HCT116 (cell line): ENCODE measurements around the gene FRMD4A. TPM values are rescaled to one million over a fixed set of nuclear protein-coding genes. Genes with fewer than 3 reads are reported as not detected.

ENCODE experiments used
- ATAC-seq: fragments of 200-7000 bp; cut with Tn5 transposase; 2 replicates; pipeline ENCODE4 v1.9.1; 2020; ENCODE audit warnings: mild to moderate bottlenecking, moderate library complexity
- BruUV-seq: library from RNA; stranded (reverse); fragments of 400-500 nt; replicated peaks from 2 replicates; lab custom pipeline; 2021; lab: Mats Ljungman, UMichigan
- CTCF ChIA-PET: fragments of 300-600 bp; sonication (Branson Sonifier 250); formaldehyde crosslinking; loops from one replicate; lab custom pipeline; 2021; ENCODE audit warnings: antibody characterized with exemption; lab: Charles Lee
- POLR2A ChIA-PET: fragments of 300-600, 350-600 bp; sonication (Branson Sonifier 250); formaldehyde crosslinking; loops from one replicate; lab custom pipeline; 2021; ENCODE audit warnings: antibody characterized with exemption; lab: Charles Lee
- RAD21 ChIA-PET, 2 experiments: fragments of 300-600 bp; sonication (Branson Sonifier 250); formaldehyde crosslinking; loops; one replicate each; lab custom pipeline; 2023; ENCODE audit warnings: low total read pairs in 2 of 2; ENCODE audit not compliant: uncharacterized antibody in 2 of 2, unreplicated experiment in 2 of 2, low non-redundant PET in 1 of 2; lab: Charles Lee
- DNase-seq: peaks from one replicate; pipeline ENCODE4 v3.0.0-alpha.2; 2010; ENCODE audit warnings: low read depth, low spot score
- H2AFZ ChIP-seq: fragments of 200-600 bp; shearing (Covaris generic), sonication (generic); 2 replicates; pipeline ENCODE4 v1.6.1; 2017; ENCODE audit warnings: low read depth, mixed run types, mixed read lengths, antibody characterized with exemption, low read length; ENCODE audit not compliant: poor library complexity, severe bottlenecking
- H3K27ac ChIP-seq: 2 replicates; pipeline ENCODE4 v1.5.1; 2012; ENCODE audit warnings: low read depth, low read length
- H3K27me3 ChIP-seq: fragments of 200-600 bp; sonication (generic); 2 replicates; pipeline ENCODE4 v1.6.1; 2016; ENCODE audit warnings: mixed run types, low read length, mixed read lengths; ENCODE audit not compliant: insufficient read depth
- H3K36me3 ChIP-seq, 2 experiments: fragments of 200-500 bp in 1 of 2; fragments of 200-600 bp in 1 of 2; sonication (Bioruptor generic) in 1 of 2; sonication (generic) in 1 of 2; 2 replicates each; pipeline versions ENCODE4 v1.5.1 to v1.6.1; 2014 to 2016; ENCODE audit warnings: low read length in 2 of 2, inconsistent platforms in 1 of 2, mixed read lengths in 1 of 2, mixed run types in 1 of 2; ENCODE audit not compliant: insufficient read depth in 2 of 2, control insufficient read depth in 1 of 2
- H3K4me1 ChIP-seq, 2 experiments: fragments of 200-600 bp in 1 of 2; sonication (generic) in 1 of 2; 2 replicates each; pipeline versions ENCODE4 v1.5.1 to v1.6.1; 2012 to 2017; ENCODE audit warnings: low read length in 2 of 2, inconsistent platforms in 1 of 2, mild to moderate bottlenecking in 1 of 2, mixed read lengths in 1 of 2, mixed run types in 1 of 2, moderate library complexity in 1 of 2; ENCODE audit not compliant: insufficient read depth in 2 of 2, control insufficient read depth in 1 of 2
- H3K4me2 ChIP-seq: fragments of 200-600 bp; sonication (generic); 2 replicates; pipeline ENCODE4 v1.6.1; 2017; ENCODE audit warnings: mixed run types, low read length, mixed read lengths
- H3K4me3 ChIP-seq, 2 experiments: fragments of 200-600 bp in 1 of 2; sonication (generic) in 1 of 2; replicated peaks in 1 of 2; 2 replicates each; pipeline ENCODE4 v1.5.1; 2011 to 2016; ENCODE audit warnings: low read length in 2 of 2, control low read depth in 1 of 2, low read depth in 1 of 2, mild to moderate bottlenecking in 1 of 2, mixed read lengths in 1 of 2, mixed run types in 1 of 2
- H3K79me2 ChIP-seq: fragments of 200-600 bp; sonication (generic); 2 replicates; pipeline ENCODE4 v1.6.1; 2017; ENCODE audit warnings: mild to moderate bottlenecking, mixed run types, low read length, moderate library complexity, mixed read lengths; ENCODE audit not compliant: insufficient read depth
- H3K9ac ChIP-seq: fragments of 200-600 bp; sonication (generic); 2 replicates; pipeline ENCODE4 v1.6.1; 2016; ENCODE audit warnings: low read length, mixed read lengths
- H3K9me2 ChIP-seq: fragments of 200-600 bp; sonication (generic), shearing (Covaris generic); 2 replicates; pipeline ENCODE4 v1.6.1; 2017; ENCODE audit warnings: mixed run types, mild to moderate bottlenecking, moderate library complexity; ENCODE audit not compliant: insufficient read depth
- H3K9me3 ChIP-seq, 2 experiments: fragments of 200-500 bp in 1 of 2; fragments of 200-600 bp in 1 of 2; sonication (Bioruptor generic) in 1 of 2; sonication (generic) in 1 of 2; 2 replicates each; pipeline ENCODE4 v1.6.1; 2014 to 2017; ENCODE audit warnings: low read length in 2 of 2, mixed read lengths in 2 of 2, inconsistent platforms in 1 of 2, low read depth in 1 of 2, mild to moderate bottlenecking in 1 of 2, mixed run types in 1 of 2, moderate library complexity in 1 of 2; ENCODE audit not compliant: control insufficient read depth in 1 of 2, insufficient read depth in 1 of 2
- H4K20me1 ChIP-seq: fragments of 200-600 bp; sonication (generic), shearing (Covaris generic); 2 replicates; pipeline ENCODE4 v1.6.1; 2017; ENCODE audit warnings: mixed run types, mild to moderate bottlenecking, moderate library complexity; ENCODE audit not compliant: insufficient read depth
- CEBPB ChIP-seq: IDR thresholded peaks from 2 replicates; pipeline ENCODE4 v1.6.1; 2012; ENCODE audit warnings: low read depth
- RAD21 ChIP-seq: IDR thresholded peaks from 2 replicates; pipeline ENCODE4 v1.6.1; 2012; ENCODE audit warnings: low read depth, mild to moderate bottlenecking
- SIN3A ChIP-seq: IDR thresholded peaks from 2 replicates; pipeline ENCODE4 v1.6.1; 2012; ENCODE audit warnings: low read depth
- ZBTB33 ChIP-seq: IDR thresholded peaks from 2 replicates; pipeline ENCODE4 v1.6.1; 2011; ENCODE audit warnings: mild to moderate bottlenecking, low read length, moderate library complexity; ENCODE audit not compliant: insufficient replicate concordance; ENCODE audit errors: extremely low read depth
- intact Hi-C: fragments of 100-400 bp; cut with micrococcal nuclease; formaldehyde crosslinking; loops from 2 replicates; pipeline ENCODE4 v1.10.0; 2022
- total RNA-seq: library from RNA; stranded (reverse); gene quantifications from one replicate; pipeline ENCODE4 v1.2.1, GENCODE V29; 2021; ENCODE audit not compliant: unreplicated experiment
- TF ChIP-seq, protein P1 (sequence below), 3 experiments: fragments of 200-600 bp in 1 of 3; sonication (generic) in 1 of 3; IDR thresholded peaks in 2 of 3; conservative IDR thresholded peaks in 1 of 3; 2 replicates each; pipeline ENCODE4 v1.5.1; 2012 to 2017; ENCODE audit warnings: low read depth in 2 of 3, low read length in 2 of 3, antibody characterized with exemption in 1 of 3, borderline replicate concordance in 1 of 3, control low read depth in 1 of 3, mild to moderate bottlenecking in 1 of 3, mixed read lengths in 1 of 3, mixed run types in 1 of 3, moderate library complexity in 1 of 3; ENCODE audit not compliant: insufficient read depth in 1 of 3
- TF ChIP-seq, protein P2 (sequence below): IDR thresholded peaks from 2 replicates; pipeline ENCODE4 v1.6.1; 2012; ENCODE audit warnings: low read depth

Gene FRMD4A
- total RNA-seq, 1 experiment from 2014 or later = 0.20 TPM

GRCh38 chr10:14191407-14191806 lies 139.3 kb downstream of the FRMD4A start:
- H3K79me2 ChIP-seq = no peaks in the 10 kb centered on the region
- H3K9me2 ChIP-seq = no peaks in the 10 kb centered on the region
- no TSS peak for BruUV-seq
- no peaks in the 10 kb centered on the region for H3K9me3 ChIP-seq
- H3K36me3 ChIP-seq = no peaks in the 10 kb centered on the region
- H3K27me3 ChIP-seq = peaks cover 65% of the 10 kb centered on the region
- no peak overlapping the region for H2AFZ ChIP-seq
- RAD21 ChIA-PET = no interaction called here
- no peak overlapping the region for H3K4me2 ChIP-seq
- POLR2A ChIA-PET = no interaction called here
- H3K4me1 ChIP-seq = no peaks in the 10 kb centered on the region
- CTCF ChIA-PET = interaction anchor here (0.6 to 1.2 kb wide), 2 partner anchors 287 to 664 kb away, joined by 3 read pairs; no protein-coding TSS in a partner anchor
- TF ChIP-seq, protein P1, sequence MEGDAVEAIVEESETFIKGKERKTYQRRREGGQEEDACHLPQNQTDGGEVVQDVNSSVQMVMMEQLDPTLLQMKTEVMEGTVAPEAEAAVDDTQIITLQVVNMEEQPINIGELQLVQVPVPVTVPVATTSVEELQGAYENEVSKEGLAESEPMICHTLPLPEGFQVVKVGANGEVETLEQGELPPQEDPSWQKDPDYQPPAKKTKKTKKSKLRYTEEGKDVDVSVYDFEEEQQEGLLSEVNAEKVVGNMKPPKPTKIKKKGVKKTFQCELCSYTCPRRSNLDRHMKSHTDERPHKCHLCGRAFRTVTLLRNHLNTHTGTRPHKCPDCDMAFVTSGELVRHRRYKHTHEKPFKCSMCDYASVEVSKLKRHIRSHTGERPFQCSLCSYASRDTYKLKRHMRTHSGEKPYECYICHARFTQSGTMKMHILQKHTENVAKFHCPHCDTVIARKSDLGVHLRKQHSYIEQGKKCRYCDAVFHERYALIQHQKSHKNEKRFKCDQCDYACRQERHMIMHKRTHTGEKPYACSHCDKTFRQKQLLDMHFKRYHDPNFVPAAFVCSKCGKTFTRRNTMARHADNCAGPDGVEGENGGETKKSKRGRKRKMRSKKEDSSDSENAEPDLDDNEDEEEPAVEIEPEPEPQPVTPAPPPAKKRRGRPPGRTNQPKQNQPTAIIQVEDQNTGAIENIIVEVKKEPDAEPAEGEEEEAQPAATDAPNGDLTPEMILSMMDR (IDR thresholded peaks at IDR 0.05 in 2 of 3, conservative IDR thresholded peaks at IDR 0.05 in 1 of 3; ENCODE audit: borderline replicate concordance in 1 of 3, insufficient read depth in 1 of 3, low read depth in 2 of 3, low read length in 2 of 3) = no peak
- TF ChIP-seq CEBPB (no peak), ZBTB33 (no peak), RAD21 (no peak), SIN3A (no peak)
- TF ChIP-seq, protein P2, sequence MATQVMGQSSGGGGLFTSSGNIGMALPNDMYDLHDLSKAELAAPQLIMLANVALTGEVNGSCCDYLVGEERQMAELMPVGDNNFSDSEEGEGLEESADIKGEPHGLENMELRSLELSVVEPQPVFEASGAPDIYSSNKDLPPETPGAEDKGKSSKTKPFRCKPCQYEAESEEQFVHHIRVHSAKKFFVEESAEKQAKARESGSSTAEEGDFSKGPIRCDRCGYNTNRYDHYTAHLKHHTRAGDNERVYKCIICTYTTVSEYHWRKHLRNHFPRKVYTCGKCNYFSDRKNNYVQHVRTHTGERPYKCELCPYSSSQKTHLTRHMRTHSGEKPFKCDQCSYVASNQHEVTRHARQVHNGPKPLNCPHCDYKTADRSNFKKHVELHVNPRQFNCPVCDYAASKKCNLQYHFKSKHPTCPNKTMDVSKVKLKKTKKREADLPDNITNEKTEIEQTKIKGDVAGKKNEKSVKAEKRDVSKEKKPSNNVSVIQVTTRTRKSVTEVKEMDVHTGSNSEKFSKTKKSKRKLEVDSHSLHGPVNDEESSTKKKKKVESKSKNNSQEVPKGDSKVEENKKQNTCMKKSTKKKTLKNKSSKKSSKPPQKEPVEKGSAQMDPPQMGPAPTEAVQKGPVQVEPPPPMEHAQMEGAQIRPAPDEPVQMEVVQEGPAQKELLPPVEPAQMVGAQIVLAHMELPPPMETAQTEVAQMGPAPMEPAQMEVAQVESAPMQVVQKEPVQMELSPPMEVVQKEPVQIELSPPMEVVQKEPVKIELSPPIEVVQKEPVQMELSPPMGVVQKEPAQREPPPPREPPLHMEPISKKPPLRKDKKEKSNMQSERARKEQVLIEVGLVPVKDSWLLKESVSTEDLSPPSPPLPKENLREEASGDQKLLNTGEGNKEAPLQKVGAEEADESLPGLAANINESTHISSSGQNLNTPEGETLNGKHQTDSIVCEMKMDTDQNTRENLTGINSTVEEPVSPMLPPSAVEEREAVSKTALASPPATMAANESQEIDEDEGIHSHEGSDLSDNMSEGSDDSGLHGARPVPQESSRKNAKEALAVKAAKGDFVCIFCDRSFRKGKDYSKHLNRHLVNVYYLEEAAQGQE = no peak
- ATAC-seq = no peak
- H3K9ac ChIP-seq = no peak overlapping the region
- no peak overlapping the region for H3K27ac ChIP-seq
- intact Hi-C loops = no loop called here
- no peak for DNase-seq
- no peaks in the 10 kb centered on the region for H4K20me1 ChIP-seq
- H3K4me3 ChIP-seq = no peak overlapping the region
